NT2/D1 (cell line): ENCODE data around the gene PDILT.
"Not testable (repeated sequence)": the region's sequence is repeated elsewhere in the genome, so short reads cannot be mapped to it uniquely, and the experiment has no call there.

Experiments used
- DNase-seq: peaks from one replicate; pipeline ENCODE4 v3.0.0-alpha.2; 2011; ENCODE audit warnings: low read depth, low spot score
- H3K27me3 ChIP-seq: 2 replicates; pipeline ENCODE4 v1.6.0; 2011; ENCODE audit warnings: mild to moderate bottlenecking; ENCODE audit not compliant: insufficient read length, insufficient read depth
- H3K36me3 ChIP-seq: 2 replicates; pipeline ENCODE4 v1.6.1; 2011; ENCODE audit warnings: mild to moderate bottlenecking, low read length, mixed read lengths; ENCODE audit not compliant: insufficient read depth, insufficient read length
- H3K4me1 ChIP-seq: 2 replicates; pipeline ENCODE4 v1.5.1; 2011; ENCODE audit not compliant: insufficient read depth, insufficient read length
- H3K4me3 ChIP-seq: 2 replicates; pipeline ENCODE4 v1.5.1; 2011; ENCODE audit warnings: low read depth; ENCODE audit not compliant: insufficient read length
- H3K9ac ChIP-seq: 2 replicates; pipeline ENCODE4 v1.6.0; 2011; ENCODE audit warnings: low read depth; ENCODE audit not compliant: insufficient read length
- H3K9me3 ChIP-seq: 2 replicates; pipeline ENCODE4 v1.5.1; 2011; ENCODE audit warnings: mild to moderate bottlenecking, low read length; ENCODE audit not compliant: insufficient read depth
- SUZ12 ChIP-seq: IDR thresholded peaks from 2 replicates; pipeline ENCODE4 v1.6.1; 2011; ENCODE audit not compliant: insufficient read length, insufficient read depth; ENCODE audit errors: extremely low read depth
- YY1 ChIP-seq: IDR thresholded peaks from 2 replicates; pipeline ENCODE4 v1.6.1; 2011; ENCODE audit not compliant: insufficient read length, insufficient read depth
- ZNF274 ChIP-seq: IDR thresholded peaks from 2 replicates; pipeline ENCODE4 v1.6.1; 2011; ENCODE audit warnings: mild to moderate bottlenecking, low read depth, low read length

PDILT gene

DNA sequence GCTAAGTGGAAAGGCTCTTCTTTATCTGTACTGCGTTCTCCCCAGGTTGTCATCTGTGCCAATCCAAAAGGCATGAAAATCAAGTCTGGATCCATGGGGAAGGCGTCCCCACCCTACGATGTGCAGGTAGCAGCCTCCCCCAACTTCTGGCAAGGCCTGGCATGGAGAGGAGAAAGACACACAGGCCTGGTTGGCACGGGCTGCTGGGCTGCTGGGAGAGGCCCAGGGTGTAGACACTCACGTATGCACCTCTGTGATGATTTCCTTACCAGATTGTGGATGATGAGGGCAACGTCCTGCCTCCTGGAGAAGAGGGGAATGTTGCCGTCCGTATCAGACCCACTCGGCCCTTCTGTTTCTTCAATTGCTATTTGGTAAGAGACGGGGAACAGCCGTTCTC, 26.4 kb upstream of the PDILT start:
- Histone ChIP-seq H3K4me3 (no peak overlapping the region), H3K9me3 (no peaks in the 10 kb centered on the region), H3K9ac (no peak overlapping the region), H3K4me1 (no peaks in the 10 kb centered on the region), H3K27me3 (no peaks in the 10 kb centered on the region), H3K36me3 (no peaks in the 10 kb centered on the region)
- no peak for TF ChIP-seq SUZ12
- TF ChIP-seq ZNF274 = no peak
- no peak for TF ChIP-seq YY1
- no peak for DNase-seq

DNA sequence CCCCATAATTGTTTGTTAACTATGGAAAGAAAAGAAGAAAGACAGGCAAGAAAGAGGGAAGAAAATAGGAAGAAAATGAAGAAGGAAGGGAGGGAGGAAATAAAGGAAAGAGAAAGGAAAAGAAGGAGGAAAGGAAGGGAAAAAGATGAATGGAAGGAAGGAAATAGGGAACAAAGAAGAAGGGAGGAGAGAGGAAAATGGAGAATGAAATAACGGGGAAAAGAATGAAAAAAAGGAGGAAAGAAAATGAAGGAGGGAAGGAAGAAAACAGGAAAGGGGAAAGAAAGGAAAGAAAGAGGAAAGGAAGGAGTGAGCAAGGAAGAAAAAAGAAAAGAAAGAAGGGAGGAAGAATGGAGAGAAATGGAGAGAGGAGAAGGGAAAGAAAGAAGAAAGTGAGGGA, 25.9 kb upstream of the PDILT start:
- not testable (repeated sequence) for H3K9ac ChIP-seq, H3K9me3 ChIP-seq, DNase-seq, H3K4me1 ChIP-seq, H3K36me3 ChIP-seq, H3K4me3 ChIP-seq, H3K27me3 ChIP-seq

DNA sequence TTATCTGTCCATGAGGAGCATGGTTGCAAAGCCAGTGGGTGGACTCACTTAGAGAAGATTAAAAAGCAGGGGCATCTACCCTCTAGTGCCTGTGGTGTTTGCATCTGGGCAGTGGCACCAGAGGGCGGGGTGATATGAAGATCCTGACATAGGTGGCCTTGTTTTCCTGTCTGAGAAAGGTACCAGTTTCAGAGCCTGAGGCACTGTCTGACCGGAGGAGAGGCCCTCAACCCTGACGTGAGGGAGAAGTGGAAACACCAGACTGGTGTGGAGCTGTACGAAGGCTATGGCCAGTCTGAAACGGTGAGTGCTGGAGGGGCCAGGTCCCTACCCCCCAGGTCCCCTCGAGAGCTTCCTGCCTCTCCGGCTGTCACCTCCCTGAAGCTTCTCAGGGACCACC, 25.0 kb upstream of the PDILT start:
- not testable (repeated sequence) for DNase-seq, H3K9me3 ChIP-seq, H3K27me3 ChIP-seq

DNA sequence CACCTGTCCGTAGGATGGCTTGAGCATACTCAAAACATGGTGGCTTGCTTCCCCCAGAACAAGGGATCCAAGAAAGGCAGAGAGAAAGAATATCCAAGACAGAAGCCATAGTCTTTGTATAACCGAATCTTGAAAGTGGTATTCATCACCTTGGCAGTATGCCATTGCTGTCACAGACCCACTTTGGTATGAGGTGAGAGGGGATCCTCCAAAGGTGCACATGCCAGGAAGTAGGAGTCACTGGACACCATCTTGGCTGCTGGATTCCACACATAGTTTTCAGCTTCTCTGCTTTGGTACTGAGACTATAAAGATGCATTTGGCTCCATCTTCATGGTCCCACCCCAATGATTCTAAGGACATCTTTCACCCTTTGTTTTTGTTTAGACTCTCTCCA, 22.9 kb upstream of the PDILT start:
- H3K4me3 ChIP-seq, H3K4me1 ChIP-seq, H3K9ac ChIP-seq, H3K36me3 ChIP-seq, H3K9me3 ChIP-seq, DNase-seq, H3K27me3 ChIP-seq: not testable (repeated sequence)

More for the DNA sequence above, 25.0 kb upstream of the PDILT start:
- not testable (repeated sequence) for H3K9ac ChIP-seq, H3K4me1 ChIP-seq, H3K4me3 ChIP-seq, H3K36me3 ChIP-seq

DNA sequence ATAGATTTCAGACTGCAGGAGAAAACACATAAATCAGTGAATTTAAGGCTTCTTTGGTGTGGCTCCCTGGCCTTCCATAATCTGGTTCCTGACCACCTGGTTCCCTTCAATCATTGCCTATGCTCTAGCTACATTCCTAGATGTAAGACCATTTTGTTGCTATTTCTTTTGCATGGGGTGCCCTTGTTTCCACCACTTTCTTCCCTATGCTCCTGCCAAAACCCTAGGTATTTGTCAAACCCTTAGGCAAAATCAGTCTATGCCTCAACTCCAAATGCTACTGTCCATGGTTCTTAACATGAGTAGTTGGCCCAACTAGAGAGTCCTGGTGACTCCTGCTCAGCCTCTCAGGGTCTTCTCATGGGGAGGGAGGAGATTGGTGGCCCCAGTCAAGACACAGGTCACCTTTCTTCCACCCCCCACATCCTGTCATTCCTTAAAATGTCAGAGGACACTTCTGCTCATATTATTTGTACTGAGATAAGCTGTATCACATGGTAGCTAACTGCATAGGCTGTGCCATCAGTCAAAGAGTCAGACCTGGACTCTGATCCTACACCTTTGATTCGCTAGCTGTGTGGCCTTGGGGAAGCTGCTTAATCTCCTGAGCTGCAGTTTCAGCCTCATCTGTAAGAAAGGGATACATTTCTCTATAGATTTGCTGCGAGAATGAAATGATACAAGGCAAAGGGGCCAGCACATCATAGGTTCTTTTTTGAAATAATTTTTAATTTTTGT, 19.8 kb upstream of the PDILT start:
- no peak for TF ChIP-seq SUZ12
- no peak for TF ChIP-seq ZNF274
- no peak for TF ChIP-seq YY1
- no peaks in the 10 kb centered on the region for H3K4me1 ChIP-seq
- no peak for DNase-seq
- no peaks in the 10 kb centered on the region for H3K36me3 ChIP-seq
- H3K27me3 ChIP-seq = no peaks in the 10 kb centered on the region
- H3K9me3 ChIP-seq = no peaks in the 10 kb centered on the region
- H3K4me3 ChIP-seq = no peak overlapping the region
- H3K9ac ChIP-seq = no peak overlapping the region

DNA sequence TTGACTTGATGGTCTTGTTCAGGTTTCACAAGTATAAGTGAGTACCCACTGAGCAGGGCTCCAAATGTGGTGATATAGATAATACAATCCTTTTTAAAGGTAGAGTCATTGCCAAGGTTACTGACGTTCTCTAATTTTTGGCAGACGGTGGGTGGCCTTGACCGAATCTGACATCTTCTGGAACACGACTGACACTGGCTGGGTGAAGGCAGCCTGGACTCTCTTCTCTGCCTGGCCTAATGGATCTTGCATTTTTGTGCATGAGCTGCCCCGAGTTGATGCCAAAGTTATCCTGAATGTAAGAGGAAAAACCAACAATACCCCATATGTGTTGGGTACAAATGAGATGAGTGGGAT, 19.2 kb upstream of the PDILT start:
- H3K9ac ChIP-seq, DNase-seq, H3K4me1 ChIP-seq, H3K4me3 ChIP-seq, H3K27me3 ChIP-seq, H3K9me3 ChIP-seq, H3K36me3 ChIP-seq: not testable (repeated sequence)

DNA sequence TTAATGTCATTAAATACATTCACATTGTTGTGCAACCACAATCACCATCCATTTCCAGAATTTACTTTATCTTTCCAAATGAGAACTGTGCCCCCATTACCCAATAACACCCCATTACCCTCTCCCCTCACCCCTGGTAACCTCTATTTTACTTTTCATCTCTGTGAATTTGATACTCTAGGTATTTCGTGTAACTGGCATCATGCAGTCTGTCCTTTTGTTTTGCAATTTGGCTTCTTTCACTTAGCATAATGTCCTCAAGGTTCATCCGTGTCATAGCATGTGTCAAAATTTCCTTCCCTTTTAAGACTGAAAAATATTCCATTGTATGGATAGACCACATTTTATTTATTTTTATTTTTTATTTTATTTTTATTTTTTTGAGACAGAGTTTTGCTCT, 17.2 kb upstream of the PDILT start:
- DNase-seq, H3K27me3 ChIP-seq, H3K4me3 ChIP-seq, H3K9me3 ChIP-seq, H3K4me1 ChIP-seq, H3K36me3 ChIP-seq, H3K9ac ChIP-seq: not testable (repeated sequence)

DNA sequence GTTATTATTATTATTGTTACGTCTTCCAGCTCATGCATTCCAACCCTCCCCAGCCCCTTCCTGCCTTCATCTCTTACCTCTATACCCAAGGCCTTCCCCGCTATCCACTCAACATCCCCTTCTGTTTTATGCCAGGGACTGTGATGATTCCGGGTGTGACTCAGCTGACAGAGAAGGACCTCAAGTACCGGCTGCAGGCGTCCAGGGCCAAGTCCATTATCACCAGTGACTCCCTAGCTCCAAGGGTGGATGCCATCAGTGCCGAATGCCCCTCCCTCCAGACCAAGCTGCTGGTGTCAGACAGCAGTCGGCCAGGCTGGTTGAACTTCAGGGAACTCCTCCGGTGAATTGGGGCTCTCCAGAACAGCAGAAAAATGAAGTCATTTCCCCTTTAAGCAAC, 14.6 kb upstream of the PDILT start:
- H3K27me3 ChIP-seq, H3K9me3 ChIP-seq, H3K36me3 ChIP-seq, DNase-seq, H3K4me3 ChIP-seq, H3K9ac ChIP-seq, H3K4me1 ChIP-seq: not testable (repeated sequence)

DNA sequence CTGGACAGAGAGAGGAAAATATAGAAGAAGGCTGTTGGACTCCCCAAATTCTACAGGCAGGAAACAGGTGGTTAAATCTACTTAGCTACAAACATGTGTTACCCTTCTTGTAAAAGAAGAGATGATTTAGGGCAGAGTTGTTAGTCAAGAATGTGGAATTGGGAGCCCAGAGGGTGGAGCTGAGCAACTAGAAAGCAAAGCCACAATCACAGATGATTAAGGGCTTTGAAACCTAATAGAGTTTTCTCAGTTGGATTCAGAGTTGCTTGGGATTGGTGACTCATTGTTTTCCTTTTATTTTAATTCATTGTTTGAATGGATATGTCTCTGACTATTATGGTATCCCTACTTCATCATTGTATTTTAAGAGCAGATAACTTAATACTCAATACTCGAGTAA, 11.0 kb upstream of the PDILT start:
- no peak for DNase-seq
- no peak for TF ChIP-seq SUZ12
- no peak for TF ChIP-seq YY1
- TF ChIP-seq ZNF274 = no peak
- H3K4me1 ChIP-seq = no peaks in the 10 kb centered on the region
- 0 out of 2 replicates have a peak, but pooled peaks cover 6% of the 10 kb centered on the region for H3K9me3 ChIP-seq
- H3K9ac ChIP-seq = no peak overlapping the region
- no peak overlapping the region for H3K4me3 ChIP-seq
- no peaks in the 10 kb centered on the region for H3K27me3 ChIP-seq
- H3K36me3 ChIP-seq = no peaks in the 10 kb centered on the region
